ENCODE data around the gene SNX10.
A peak's percentile ranks its signal among the peaks of the same experiment; 100 is the strongest.

The SNX10 gene

GRCh38 chr7:26367219-26367711 is 75.6 kb downstream of the SNX10 start:
- Histone ChIP-seq H3K4me3 (ENCODE audit: low read length) (no peak overlapping the region), H3K9me3 (ENCODE audit: control insufficient read depth, insufficient read depth, low read length) (no peaks in the 10 kb centered on the region), H3K27me3 (ENCODE audit: control insufficient read depth, low read length) (no peaks in the 10 kb centered on the region), H3K4me1 (ENCODE audit: control insufficient read depth, low read length) (peaks cover 34% of the 10 kb centered on the region), H4K20me1 (ENCODE audit: control insufficient read depth, insufficient read depth, low read depth, low read length) (no peaks in the 10 kb centered on the region), H3K79me2 (ENCODE audit: control insufficient read depth, low read length) (no peaks in the 10 kb centered on the region), H3F3A (ENCODE audit: control insufficient read depth, insufficient read depth) (peaks cover 18% of the 10 kb centered on the region), H3K9me2 (replicated peaks; ENCODE audit: control insufficient read depth, low read length) (no peaks in the 10 kb centered on the region), H3K36me3 (ENCODE audit: control insufficient read depth, low read length) (peaks cover 35% of the 10 kb centered on the region), H3K4me2 (ENCODE audit: low read length) (no peak overlapping the region), H3K27ac (ENCODE audit: low read depth, low read length) (no peak overlapping the region)
- no peak for TF ChIP-seq EZH2phosphoT487 (IDR thresholded peaks at IDR 0.05; ENCODE audit: borderline replicate concordance, low read length)
- TF ChIP-seq, protein P1, sequence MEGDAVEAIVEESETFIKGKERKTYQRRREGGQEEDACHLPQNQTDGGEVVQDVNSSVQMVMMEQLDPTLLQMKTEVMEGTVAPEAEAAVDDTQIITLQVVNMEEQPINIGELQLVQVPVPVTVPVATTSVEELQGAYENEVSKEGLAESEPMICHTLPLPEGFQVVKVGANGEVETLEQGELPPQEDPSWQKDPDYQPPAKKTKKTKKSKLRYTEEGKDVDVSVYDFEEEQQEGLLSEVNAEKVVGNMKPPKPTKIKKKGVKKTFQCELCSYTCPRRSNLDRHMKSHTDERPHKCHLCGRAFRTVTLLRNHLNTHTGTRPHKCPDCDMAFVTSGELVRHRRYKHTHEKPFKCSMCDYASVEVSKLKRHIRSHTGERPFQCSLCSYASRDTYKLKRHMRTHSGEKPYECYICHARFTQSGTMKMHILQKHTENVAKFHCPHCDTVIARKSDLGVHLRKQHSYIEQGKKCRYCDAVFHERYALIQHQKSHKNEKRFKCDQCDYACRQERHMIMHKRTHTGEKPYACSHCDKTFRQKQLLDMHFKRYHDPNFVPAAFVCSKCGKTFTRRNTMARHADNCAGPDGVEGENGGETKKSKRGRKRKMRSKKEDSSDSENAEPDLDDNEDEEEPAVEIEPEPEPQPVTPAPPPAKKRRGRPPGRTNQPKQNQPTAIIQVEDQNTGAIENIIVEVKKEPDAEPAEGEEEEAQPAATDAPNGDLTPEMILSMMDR (IDR thresholded peaks at IDR 0.05; ENCODE audit: low read depth, low read length, poor library complexity, severe bottlenecking): no peak

DNA sequence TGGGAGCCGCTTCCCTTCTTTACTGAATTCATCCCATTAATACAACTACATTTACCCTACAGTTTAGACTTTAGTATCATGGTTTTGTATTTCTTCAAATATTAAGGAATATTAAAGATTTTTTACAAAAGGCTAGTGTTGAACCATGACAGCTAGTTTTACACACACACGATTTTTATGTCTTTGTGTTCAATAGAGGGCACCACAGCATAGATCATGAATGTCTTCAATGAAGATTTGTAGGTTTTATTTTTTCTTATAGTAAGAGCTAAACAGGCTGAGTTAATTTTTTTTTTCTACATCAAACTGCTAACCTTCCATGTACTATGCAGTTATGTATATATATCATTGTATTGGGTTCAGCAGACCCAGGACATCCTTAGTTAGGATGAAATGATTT is 76.9 kb downstream of the SNX10 start:
- Histone ChIP-seq H3K79me2 (ENCODE audit: control insufficient read depth, low read length) (no peaks in the 10 kb centered on the region), H3K27me3 (ENCODE audit: control insufficient read depth, low read length) (no peaks in the 10 kb centered on the region), H3K36me3 (ENCODE audit: control insufficient read depth, low read length) (peaks cover 42% of the 10 kb centered on the region), H3K9me2 (replicated peaks; ENCODE audit: control insufficient read depth, low read length) (no peaks in the 10 kb centered on the region), H3K4me1 (ENCODE audit: control insufficient read depth, low read length) (peaks cover 37% of the 10 kb centered on the region), H3K4me3 (ENCODE audit: low read length) (no peak overlapping the region), H3F3A (ENCODE audit: control insufficient read depth, insufficient read depth) (peaks cover 25% of the 10 kb centered on the region), H4K20me1 (ENCODE audit: control insufficient read depth, insufficient read depth, low read depth, low read length) (no peaks in the 10 kb centered on the region), H3K27ac (ENCODE audit: low read depth, low read length) (no peak overlapping the region), H3K4me2 (ENCODE audit: low read length) (no peak overlapping the region), H3K9me3 (ENCODE audit: control insufficient read depth, insufficient read depth, low read length) (no peaks in the 10 kb centered on the region)
- no peak for TF ChIP-seq EZH2phosphoT487 (IDR thresholded peaks at IDR 0.05; ENCODE audit: borderline replicate concordance, low read length)
- TF ChIP-seq, protein P1 (IDR thresholded peaks at IDR 0.05; ENCODE audit: low read depth, low read length, poor library complexity, severe bottlenecking): peak; percentile 44

- Histone ChIP-seq H3K36me3 (ENCODE audit: control insufficient read depth, low read length) (peaks cover 42% of the 10 kb centered on the region), H3K27me3 (ENCODE audit: control insufficient read depth, low read length) (no peaks in the 10 kb centered on the region), H3K9me2 (replicated peaks; ENCODE audit: control insufficient read depth, low read length) (no peaks in the 10 kb centered on the region), H3K9me3 (ENCODE audit: control insufficient read depth, insufficient read depth, low read length) (no peaks in the 10 kb centered on the region), H3K4me2 (ENCODE audit: low read length) (peak overlapping the region; percentile 56), H3F3A (ENCODE audit: control insufficient read depth, insufficient read depth) (peaks cover 30% of the 10 kb centered on the region), H3K79me2 (ENCODE audit: control insufficient read depth, low read length) (no peaks in the 10 kb centered on the region), H3K4me3 (ENCODE audit: low read length) (peak overlapping the region; percentile 14; the same call in 1 of the 2 replicates), H3K27ac (ENCODE audit: low read depth, low read length) (no peak overlapping the region), H4K20me1 (ENCODE audit: control insufficient read depth, insufficient read depth, low read depth, low read length) (no peaks in the 10 kb centered on the region), H3K4me1 (ENCODE audit: control insufficient read depth, low read length) (peaks cover 32% of the 10 kb centered on the region)
- no peak for TF ChIP-seq EZH2phosphoT487 (IDR thresholded peaks at IDR 0.05; ENCODE audit: borderline replicate concordance, low read length)
- TF ChIP-seq, protein P1 (IDR thresholded peaks at IDR 0.05; ENCODE audit: low read depth, low read length, poor library complexity, severe bottlenecking): peak; percentile 91
Observed at GRCh38 chr7:26369593-26369992, 77.9 kb downstream of the SNX10 start.

Measured in DOHH2 (cell line).